Activated CD8-positive, alpha-beta memory T cell treated with anti-CD3 and anti-CD28 coated beads, Interleukin-2, amount 10 ng/mL, durations not matched to agents 7 days and 5 days (primary cell): ENCODE measurements around the gene HDAC7. TPM values are rescaled to one million over a fixed set of nuclear protein-coding genes. Genes with fewer than 3 reads are reported as not detected.
"Not testable (repeated sequence)": the region's sequence is repeated elsewhere in the genome, so short reads cannot be mapped to it uniquely, and the experiment has no call there.

ENCODE experiments used
- ATAC-seq: fragments of 150-1000 bp; cut with Tn5 transposase; one replicate; pipeline ENCODE4 v1.10.0; 2021; ENCODE audit warnings: moderate library complexity
- CTCF ChIA-PET: fragments of 350-600 bp; sonication (Branson Sonifier 250); formaldehyde crosslinking; loops from one replicate; lab custom pipeline; 2021; ENCODE audit warnings: antibody characterized with exemption; lab: Charles Lee
- DNase-seq: peaks from one replicate; pipeline ENCODE4 v3.0.0-alpha.2; 2020
- H3K27ac Mint-ChIP-seq: one replicate; pipeline ENCODE4 v1.8.0; 2021; ENCODE audit warnings: mild to moderate bottlenecking, mixed read lengths
- H3K27me3 Mint-ChIP-seq: one replicate; pipeline ENCODE4 v1.8.0; 2021; ENCODE audit warnings: mixed read lengths
- H3K36me3 Mint-ChIP-seq: one replicate; pipeline ENCODE4 v1.8.0; 2021; ENCODE audit warnings: mild to moderate bottlenecking, mixed read lengths
- H3K4me1 Mint-ChIP-seq: one replicate; pipeline ENCODE4 v1.8.0; 2021; ENCODE audit warnings: mixed read lengths
- H3K4me3 Mint-ChIP-seq: one replicate; pipeline ENCODE4 v1.8.0; 2021; ENCODE audit warnings: mild to moderate bottlenecking, moderate library complexity, mixed read lengths
- H3K9me3 Mint-ChIP-seq: one replicate; pipeline ENCODE4 v1.8.0; 2022; ENCODE audit warnings: low read depth, mixed read lengths
- total RNA-seq, 2 experiments: library from RNA; stranded (reverse); gene quantifications; one replicate each; pipeline ENCODE4 v1.2.3, GENCODE V29; 2021

Gene HDAC7
- total RNA-seq, 2 experiments from 2014 or later, result 226 to 284 TPM

DNA sequence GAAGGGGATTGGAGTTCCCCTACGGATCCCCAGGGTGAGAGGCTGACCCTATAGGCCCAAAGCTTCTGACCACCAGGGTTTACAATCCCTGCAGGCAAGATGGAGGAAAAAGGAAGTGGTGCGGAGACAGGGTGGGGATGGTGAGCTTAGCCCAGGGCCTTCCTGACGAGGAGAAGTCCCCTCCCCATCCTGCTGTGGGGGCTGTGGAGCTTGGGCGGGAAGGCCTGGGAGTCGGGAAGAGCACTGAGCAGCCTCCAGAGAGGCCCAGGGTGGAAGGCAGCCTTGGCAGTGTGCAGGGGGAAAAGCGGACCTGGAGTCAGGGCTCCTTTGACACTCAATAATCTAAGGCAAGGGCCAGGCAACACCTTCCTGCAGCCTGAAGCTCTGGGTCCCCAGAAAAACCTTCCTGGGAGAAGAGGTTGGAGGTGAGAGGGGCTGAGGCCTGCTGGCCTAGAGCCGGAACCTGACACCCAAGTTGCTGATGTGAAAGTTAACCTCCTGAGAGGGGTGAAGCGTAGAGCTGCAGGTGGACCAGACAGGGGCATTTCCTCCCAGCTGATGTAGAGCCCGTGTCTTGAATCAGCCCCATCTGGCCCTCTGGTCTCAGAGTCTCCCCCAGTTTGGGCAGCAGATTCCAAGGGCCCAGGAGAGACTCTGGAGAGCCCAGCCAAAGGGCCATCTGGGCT, 6.0 kb downstream of the HDAC7 start:
- peak; percentile 68 for DNase-seq
- Mint-ChIP-seq H3K27me3 (no peaks in the 10 kb centered on the region), H3K36me3 (peaks cover 54% of the 10 kb centered on the region), H3K27ac (peak overlapping the region; percentile 96), H3K4me3 (peak overlapping the region; percentile 91), H3K9me3 (no peaks in the 10 kb centered on the region), H3K4me1 (peaks cover 83% of the 10 kb centered on the region)
- ATAC-seq, result no peak
- CTCF ChIA-PET, result interaction anchor here (0.9 to 27.3 kb wide), 14 partner anchors 9 to 98 kb away, joined by 3 to 775 read pairs (median 10); no protein-coding TSS in a partner anchor

GRCh38 chr12:47812797-47813510, 6.7 kb downstream of the HDAC7 start:
- DNase-seq (peak; percentile 98), ATAC-seq (peak; percentile 73)
- H3K9me3 Mint-ChIP-seq, result no peaks in the 10 kb centered on the region
- CTCF ChIA-PET, result interaction anchor here (1.0 to 27.3 kb wide), 13 partner anchors 9 to 97 kb away, joined by 3 to 775 read pairs (median 10); no protein-coding TSS in a partner anchor
- peaks cover 87% of the 10 kb centered on the region for H3K4me1 Mint-ChIP-seq
- H3K27me3 Mint-ChIP-seq, result no peaks in the 10 kb centered on the region
- H3K4me3 Mint-ChIP-seq, result peak overlapping the region; percentile 91
- peak overlapping the region; percentile 96 for H3K27ac Mint-ChIP-seq
- H3K36me3 Mint-ChIP-seq, result peaks cover 48% of the 10 kb centered on the region

GRCh38 chr12:47811581-47812484, 7.9 kb downstream of the HDAC7 start:
- Mint-ChIP-seq H3K27me3 (no peaks in the 10 kb centered on the region), H3K4me1 (peaks cover 90% of the 10 kb centered on the region), H3K9me3 (no peaks in the 10 kb centered on the region), H3K27ac (peak overlapping the region; percentile 96), H3K36me3 (peaks cover 46% of the 10 kb centered on the region), H3K4me3 (peak overlapping the region; percentile 91)
- CTCF ChIA-PET, result interaction anchor here (1.7 to 27.3 kb wide), 11 partner anchors 8 to 96 kb away, joined by 8 to 775 read pairs (median 16); partner anchors contain the start of gene HDAC7
- ATAC-seq, result no peak
- no peak for DNase-seq

- H3K4me1 Mint-ChIP-seq, result peaks cover 91% of the 10 kb centered on the region
- peak overlapping the region; percentile 96 for H3K27ac Mint-ChIP-seq
- CTCF ChIA-PET, result interaction anchor here (1.7 to 27.3 kb wide), 6 partner anchors 9 to 44 kb away, joined by 9 to 775 read pairs (median 31); partner anchors contain the start of gene HDAC7
- H3K36me3 Mint-ChIP-seq, result peaks cover 48% of the 10 kb centered on the region
- ATAC-seq (no peak), DNase-seq (no peak)
- no peaks in the 10 kb centered on the region for H3K27me3 Mint-ChIP-seq
- no peaks in the 10 kb centered on the region for H3K9me3 Mint-ChIP-seq
- H3K4me3 Mint-ChIP-seq, result peak overlapping the region; percentile 91
Measured at GRCh38 chr12:47811072-47811396, 8.7 kb downstream of the HDAC7 start.

- Mint-ChIP-seq H3K27ac (peak overlapping the region; percentile 96), H3K36me3 (peaks cover 56% of the 10 kb centered on the region), H3K4me1 (peaks cover 92% of the 10 kb centered on the region)
- not testable (repeated sequence) for H3K4me3 Mint-ChIP-seq, ATAC-seq, H3K27me3 Mint-ChIP-seq, H3K9me3 Mint-ChIP-seq, DNase-seq
- CTCF ChIA-PET, result interaction anchor here (0.6 to 27.3 kb wide), 9 partner anchors 8 to 181 kb away, joined by 3 to 775 read pairs (median 26); partner anchors contain the start of gene HDAC7
Measured at GRCh38 chr12:47809518-47809917, 10.2 kb downstream of the HDAC7 start.

DNA sequence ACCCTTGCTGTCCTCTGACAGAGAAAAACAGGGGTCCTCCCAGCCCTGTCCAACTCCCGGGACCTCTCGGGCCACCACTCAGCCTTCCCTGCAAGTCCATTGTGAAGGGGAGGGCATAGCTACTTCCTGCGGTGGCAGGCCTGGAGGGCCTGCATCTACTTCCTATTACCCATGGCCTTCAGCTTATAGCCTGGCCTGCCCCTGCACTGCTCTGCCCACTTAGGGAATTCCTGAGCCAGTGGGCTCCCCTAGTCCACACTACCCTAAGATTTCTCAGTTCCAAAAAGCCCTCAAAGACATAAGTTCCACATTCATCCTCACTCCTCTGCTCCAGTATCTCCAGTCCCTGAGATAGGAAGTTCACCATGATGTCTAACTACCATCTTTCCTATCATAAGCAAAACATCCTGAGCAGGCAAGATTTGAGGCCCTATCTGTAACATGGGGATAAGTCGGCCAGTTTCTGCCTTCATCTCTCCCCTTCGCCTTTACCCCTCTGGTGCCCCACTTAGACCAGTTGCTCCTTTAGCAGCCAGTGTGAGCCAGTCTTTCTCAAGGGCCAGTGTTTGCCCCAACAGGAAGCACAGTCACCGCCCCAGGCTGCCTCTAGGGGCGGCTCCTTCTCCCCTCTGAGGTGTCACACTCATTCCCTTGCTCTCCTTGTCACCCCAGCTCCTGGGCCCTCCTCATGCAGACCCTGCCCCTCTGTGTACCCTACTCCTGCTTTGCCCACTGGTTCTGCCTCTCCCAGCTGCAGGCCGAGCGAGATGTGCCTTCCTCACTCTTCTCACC, 10.9 kb downstream of the HDAC7 start:
- Mint-ChIP-seq H3K27ac (peak overlapping the region; percentile 96), H3K4me3 (peak overlapping the region; percentile 68), H3K4me1 (peaks cover 92% of the 10 kb centered on the region), H3K9me3 (no peaks in the 10 kb centered on the region), H3K36me3 (peaks cover 54% of the 10 kb centered on the region), H3K27me3 (no peaks in the 10 kb centered on the region)
- ATAC-seq, result peak; percentile 40
- CTCF ChIA-PET, result interaction anchor here (0.7 to 27.3 kb wide), 17 partner anchors 11 to 182 kb away, joined by 3 to 775 read pairs (median 6); partner anchors contain the start of genes HDAC7, RAPGEF3, RPAP3 and SLC48A1
- peak; percentile 84 for DNase-seq

DNA sequence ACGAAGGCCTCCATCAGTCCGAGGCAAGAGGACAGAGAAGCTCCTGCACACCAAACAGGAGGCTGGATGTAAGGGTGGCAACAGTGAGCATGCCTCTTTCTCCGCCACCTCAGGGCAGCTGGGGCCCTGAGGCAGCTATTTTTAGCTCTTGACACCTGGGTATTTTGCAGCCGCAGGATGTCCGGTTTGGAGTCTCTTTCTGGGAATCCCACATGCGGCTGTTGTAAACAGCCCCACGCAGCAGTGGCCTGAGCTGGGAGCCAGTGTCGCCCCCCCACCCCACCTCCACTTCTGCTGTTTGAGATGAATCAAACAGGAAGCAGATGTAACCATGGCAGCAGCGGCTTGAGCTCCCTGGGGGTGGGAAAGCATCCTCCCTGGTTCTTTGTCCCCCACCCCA, 11.7 kb downstream of the HDAC7 start:
- DNase-seq (peak; percentile 98), ATAC-seq (peak; percentile 57)
- H3K4me3 Mint-ChIP-seq, result peak overlapping the region; percentile 68
- no peaks in the 10 kb centered on the region for H3K27me3 Mint-ChIP-seq
- H3K4me1 Mint-ChIP-seq, result peaks cover 93% of the 10 kb centered on the region
- H3K36me3 Mint-ChIP-seq, result peaks cover 52% of the 10 kb centered on the region
- peak overlapping the region; percentile 96 for H3K27ac Mint-ChIP-seq
- CTCF ChIA-PET, result interaction anchor here (0.7 to 27.3 kb wide), 17 partner anchors 10 to 142 kb away, joined by 3 to 775 read pairs (median 6); partner anchors contain the start of genes HDAC7, RAPGEF3, RPAP3 and SLC48A1
- no peaks in the 10 kb centered on the region for H3K9me3 Mint-ChIP-seq

DNA sequence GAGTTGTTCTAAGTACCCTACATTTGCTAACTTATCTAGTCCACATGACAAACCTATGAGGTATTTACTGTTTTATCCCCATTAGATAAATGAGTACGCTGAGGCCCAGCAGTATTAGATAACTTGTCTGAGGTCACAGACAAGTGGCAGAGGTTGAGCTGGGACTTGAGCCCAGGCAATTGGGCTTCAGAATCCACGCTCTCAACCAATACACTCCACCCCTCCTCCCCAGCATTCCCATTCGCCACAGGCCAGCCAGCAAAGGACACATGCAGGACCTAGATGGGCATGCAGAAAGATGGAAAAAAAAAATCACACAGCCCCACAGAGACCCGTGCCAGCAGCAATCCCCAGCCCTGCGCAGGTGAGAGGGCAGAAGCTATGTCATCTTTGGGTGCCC, 12.4 kb downstream of the HDAC7 start:
- Mint-ChIP-seq H3K27ac (peak overlapping the region; percentile 96), H3K36me3 (peaks cover 51% of the 10 kb centered on the region), H3K27me3 (no peaks in the 10 kb centered on the region), H3K4me3 (peak overlapping the region; percentile 68), H3K9me3 (no peaks in the 10 kb centered on the region), H3K4me1 (peaks cover 97% of the 10 kb centered on the region)
- CTCF ChIA-PET, result interaction anchor here (0.9 to 27.3 kb wide), 11 partner anchors 9 to 142 kb away, joined by 3 to 775 read pairs (median 9); partner anchors contain the start of genes HDAC7 and SLC48A1
- DNase-seq, result no peak
- ATAC-seq, result no peak

GRCh38 chr12:47805417-47805816, 14.3 kb downstream of the HDAC7 start:
- peaks cover 44% of the 10 kb centered on the region for H3K36me3 Mint-ChIP-seq
- no peak overlapping the region for H3K4me3 Mint-ChIP-seq

GRCh38 chr12:47804171-47804570, 15.5 kb downstream of the HDAC7 start:
- no peaks in the 10 kb centered on the region for H3K27me3 Mint-ChIP-seq
- H3K4me3 Mint-ChIP-seq, result no peak overlapping the region
- peaks cover 88% of the 10 kb centered on the region for H3K4me1 Mint-ChIP-seq
- H3K36me3 Mint-ChIP-seq, result peaks cover 43% of the 10 kb centered on the region
- CTCF ChIA-PET, result interaction anchor here (1.0 to 27.3 kb wide), 7 partner anchors 9 to 60 kb away, joined by 3 to 775 read pairs (median 9); partner anchors contain the start of genes HDAC7, RAPGEF3 and SLC48A1
- H3K27ac Mint-ChIP-seq, result peak overlapping the region; percentile 82
- H3K9me3 Mint-ChIP-seq, result no peaks in the 10 kb centered on the region
- no peak for DNase-seq
- ATAC-seq, result no peak

More at GRCh38 chr12:47805417-47805816, 14.3 kb downstream of the HDAC7 start:
- ATAC-seq (no peak), DNase-seq (no peak)
- Mint-ChIP-seq H3K27me3 (no peaks in the 10 kb centered on the region), H3K9me3 (no peaks in the 10 kb centered on the region), H3K4me1 (peaks cover 93% of the 10 kb centered on the region), H3K27ac (peak overlapping the region; percentile 96)
- CTCF ChIA-PET, result interaction anchor here (1.5 to 27.3 kb wide), 6 partner anchors 8 to 63 kb away, joined by 4 to 775 read pairs (median 16); partner anchors contain the start of genes HDAC7 and RAPGEF3

DNA sequence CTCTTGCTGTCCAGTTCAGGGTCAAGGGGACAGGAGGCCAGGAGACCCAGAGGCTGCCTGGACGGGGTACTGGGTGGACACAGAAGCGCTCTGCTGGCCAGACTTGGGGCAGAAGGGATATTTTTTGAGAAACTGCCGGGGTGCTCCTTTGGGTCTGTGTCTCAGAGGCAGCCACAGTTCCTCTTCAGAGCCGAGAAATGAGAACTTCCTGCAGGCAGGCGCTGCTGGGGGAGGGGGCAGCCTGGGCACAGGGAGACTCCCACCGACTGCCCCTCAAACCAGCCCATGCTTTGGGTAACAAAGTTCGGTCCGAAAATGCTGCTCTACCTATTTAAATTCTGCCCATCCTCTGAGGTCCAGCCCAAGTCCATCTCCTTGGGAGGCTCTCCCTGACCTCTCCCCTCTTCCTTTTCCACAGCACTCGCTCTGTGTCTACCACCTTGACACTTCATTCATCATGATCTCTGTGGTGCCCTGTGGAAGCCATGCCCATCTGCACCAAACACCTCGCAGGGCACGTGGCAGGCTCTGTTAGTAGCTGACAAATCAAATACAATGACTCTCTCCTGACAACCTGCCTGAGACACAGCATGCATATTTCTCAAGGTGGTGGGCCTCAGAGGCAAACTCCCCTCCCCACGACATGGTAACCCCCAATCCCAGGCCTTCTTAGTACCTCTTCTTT, 16.4 kb downstream of the HDAC7 start:
- Mint-ChIP-seq H3K4me1 (peaks cover 86% of the 10 kb centered on the region), H3K27me3 (no peaks in the 10 kb centered on the region), H3K36me3 (peaks cover 43% of the 10 kb centered on the region), H3K4me3 (peak overlapping the region; percentile 27), H3K9me3 (no peaks in the 10 kb centered on the region), H3K27ac (peak overlapping the region; percentile 82)
- CTCF ChIA-PET, result interaction anchor here (1.1 to 27.3 kb wide), 7 partner anchors 10 to 61 kb away, joined by 3 to 775 read pairs (median 10); partner anchors contain the start of genes HDAC7 and SLC48A1
- no peak for ATAC-seq
- no peak for DNase-seq
